Pulmonary artery endothelial cell (primary cell): ENCODE data around the gene PRKD1. TPM values are rescaled to one million over a fixed set of nuclear protein-coding genes. Genes with fewer than 3 reads are reported as not detected.
"Not testable (repeated sequence)": the region's sequence is repeated elsewhere in the genome, so short reads cannot be mapped to it uniquely, and the experiment has no call there.

Experiments
- DNase-seq: peaks from one replicate; pipeline ENCODE4 v3.0.0-alpha.2; 2011; ENCODE audit warnings: low read depth, low spot score
- total RNA-seq: library from RNA; depleted of rRNA; stranded (reverse); fragments of >200 nt; gene quantifications from 2 replicates; pipeline ENCODE4 v1.2.3, GENCODE V29; 2014

Gene PRKD1
- total RNA-seq, 1 donor from 2014 or later, result 6.5 TPM

GRCh38 chr14:29900609-29901350 is 26.9 kb downstream of the PRKD1 start:
- DNase-seq, result no peak

- no peak for DNase-seq
These were observed 29.2 kb downstream of the PRKD1 start for GRCh38 chr14:29898470-29898869.

GRCh38 chr14:29897181-29897580 is 30.5 kb downstream of the PRKD1 start:
- no peak for DNase-seq

GRCh38 chr14:29896354-29896821 is 31.3 kb downstream of the PRKD1 start:
- DNase-seq, result no peak

GRCh38 chr14:29895591-29896083 is 32.0 kb downstream of the PRKD1 start:
- DNase-seq, result no peak

- DNase-seq, result no peak
These were observed 33.7 kb downstream of the PRKD1 start for GRCh38 chr14:29893989-29894388.

GRCh38 chr14:29892327-29892726 is 35.3 kb downstream of the PRKD1 start:
- no peak for DNase-seq

- DNase-seq, result no peak
These were observed 41.7 kb downstream of the PRKD1 start for GRCh38 chr14:29885988-29886387.

GRCh38 chr14:29868000-29868399 is 59.6 kb downstream of the PRKD1 start:
- no peak for DNase-seq

- no peak for DNase-seq
These were observed 62.3 kb downstream of the PRKD1 start for GRCh38 chr14:29865299-29865698.

GRCh38 chr14:29861996-29862395 is 65.7 kb downstream of the PRKD1 start:
- DNase-seq, result no peak

- DNase-seq, result no peak
These were observed 69.3 kb downstream of the PRKD1 start for GRCh38 chr14:29858299-29858698.

- no peak for DNase-seq
These were observed 70.1 kb downstream of the PRKD1 start for GRCh38 chr14:29857551-29857950.

GRCh38 chr14:29856516-29856915 is 71.1 kb downstream of the PRKD1 start:
- no peak for DNase-seq

GRCh38 chr14:29853691-29854090 is 74.0 kb downstream of the PRKD1 start:
- not testable (repeated sequence) for DNase-seq

GRCh38 chr14:29853272-29853671 is 74.4 kb downstream of the PRKD1 start:
- no peak for DNase-seq

GRCh38 chr14:29851397-29851796 is 76.2 kb downstream of the PRKD1 start:
- no peak for DNase-seq

- no peak for DNase-seq
These were observed 80.6 kb downstream of the PRKD1 start for GRCh38 chr14:29847056-29847380.

- no peak for DNase-seq
These were observed 81.2 kb downstream of the PRKD1 start for GRCh38 chr14:29846339-29847055.

- no peak for DNase-seq
These were observed 83.7 kb downstream of the PRKD1 start for GRCh38 chr14:29843981-29844380.

GRCh38 chr14:29842228-29842627 is 85.4 kb downstream of the PRKD1 start:
- no peak for DNase-seq

- not testable (repeated sequence) for DNase-seq
These were observed 87.2 kb downstream of the PRKD1 start for GRCh38 chr14:29840369-29840892.
